Activated T-helper 17 cell treated with anti-CD3 and anti-CD28 coated beads, Interleukin-2, amount 50 U/mL, for 72 hours (primary cell): ENCODE results near the gene NCAN. TPM values are rescaled to one million over a fixed set of nuclear protein-coding genes. Genes with fewer than 3 reads are reported as not detected.
"Not testable (repeated sequence)": the region's sequence is repeated elsewhere in the genome, so short reads cannot be mapped to it uniquely, and the experiment has no call there.

ENCODE experiments used
- ATAC-seq: fragments of 150-1000 bp; cut with Tn5 transposase; replicated peaks from 2 replicates; pipeline ENCODE4 v1.10.0; 2021; ENCODE audit warnings: mild to moderate bottlenecking, moderate library complexity
- H3K27ac Mint-ChIP-seq: one replicate; pipeline ENCODE4 v1.8.0; 2022; ENCODE audit warnings: mixed read lengths
- H3K27me3 Mint-ChIP-seq: one replicate; pipeline ENCODE4 v1.8.0; 2022; ENCODE audit warnings: mixed read lengths
- H3K36me3 Mint-ChIP-seq: one replicate; pipeline ENCODE4 v1.8.0; 2022; ENCODE audit warnings: low read depth, mild to moderate bottlenecking, mixed read lengths
- H3K4me1 Mint-ChIP-seq: one replicate; pipeline ENCODE4 v1.8.0; 2022; ENCODE audit warnings: mixed read lengths
- H3K4me3 Mint-ChIP-seq: one replicate; pipeline ENCODE4 v1.8.0; 2022; ENCODE audit warnings: mild to moderate bottlenecking, mixed read lengths
- H3K9me3 Mint-ChIP-seq: one replicate; pipeline ENCODE4 v1.8.0; 2022; ENCODE audit warnings: mixed read lengths
- total RNA-seq, 2 donors: library from RNA; stranded (reverse); gene quantifications; one replicate each; pipeline ENCODE4 v1.2.3, GENCODE V29; 2022

The NCAN gene
- total RNA-seq, 2 donors from 2014 or later = not detected

- Mint-ChIP-seq H3K27me3 (peaks cover 3% of the 10 kb centered on the region), H3K27ac (no peak overlapping the region), H3K4me1 (no peaks in the 10 kb centered on the region), H3K36me3 (no peaks in the 10 kb centered on the region), H3K4me3 (no peak overlapping the region), H3K9me3 (no peaks in the 10 kb centered on the region)
- no peak for ATAC-seq
Measured at GRCh38 chr19:19226204-19226603, 14.4 kb downstream of the NCAN start.

GRCh38 chr19:19226663-19227062, 14.9 kb downstream of the NCAN start:
- H3K36me3 Mint-ChIP-seq = no peaks in the 10 kb centered on the region
- no peaks in the 10 kb centered on the region for H3K9me3 Mint-ChIP-seq
- ATAC-seq = no peak
- H3K27ac Mint-ChIP-seq = no peak overlapping the region
- H3K27me3 Mint-ChIP-seq = peaks cover 3% of the 10 kb centered on the region
- H3K4me1 Mint-ChIP-seq = no peaks in the 10 kb centered on the region
- no peak overlapping the region for H3K4me3 Mint-ChIP-seq

GRCh38 chr19:19227217-19227616, 15.5 kb downstream of the NCAN start:
- Mint-ChIP-seq H3K4me3 (no peak overlapping the region), H3K36me3 (no peaks in the 10 kb centered on the region), H3K4me1 (no peaks in the 10 kb centered on the region), H3K27me3 (peaks cover 3% of the 10 kb centered on the region), H3K27ac (no peak overlapping the region), H3K9me3 (no peaks in the 10 kb centered on the region)
- ATAC-seq = no peak

GRCh38 chr19:19229701-19230100, 17.9 kb downstream of the NCAN start:
- H3K27me3 Mint-ChIP-seq = peaks cover 3% of the 10 kb centered on the region
- H3K4me1 Mint-ChIP-seq = no peaks in the 10 kb centered on the region
- ATAC-seq = no peak
- H3K27ac Mint-ChIP-seq = no peak overlapping the region
- H3K36me3 Mint-ChIP-seq = no peaks in the 10 kb centered on the region
- H3K4me3 Mint-ChIP-seq = no peak overlapping the region
- H3K9me3 Mint-ChIP-seq = no peaks in the 10 kb centered on the region

- no peak for ATAC-seq
- Mint-ChIP-seq H3K36me3 (no peaks in the 10 kb centered on the region), H3K27me3 (peaks cover 3% of the 10 kb centered on the region), H3K9me3 (no peaks in the 10 kb centered on the region), H3K4me3 (no peak overlapping the region), H3K4me1 (no peaks in the 10 kb centered on the region), H3K27ac (no peak overlapping the region)
Measured at GRCh38 chr19:19230999-19231398, 19.2 kb downstream of the NCAN start.

GRCh38 chr19:19232261-19232721, 20.5 kb downstream of the NCAN start:
- no peaks in the 10 kb centered on the region for H3K4me1 Mint-ChIP-seq
- no peak for ATAC-seq
- H3K9me3 Mint-ChIP-seq = peaks cover 4% of the 10 kb centered on the region
- peaks cover 3% of the 10 kb centered on the region for H3K27me3 Mint-ChIP-seq
- H3K36me3 Mint-ChIP-seq = no peaks in the 10 kb centered on the region
- no peak overlapping the region for H3K27ac Mint-ChIP-seq
- H3K4me3 Mint-ChIP-seq = no peak overlapping the region

- no peaks in the 10 kb centered on the region for H3K4me1 Mint-ChIP-seq
- H3K36me3 Mint-ChIP-seq = no peaks in the 10 kb centered on the region
- no peak overlapping the region for H3K4me3 Mint-ChIP-seq
- no peak for ATAC-seq
- peaks cover 4% of the 10 kb centered on the region for H3K27me3 Mint-ChIP-seq
- H3K9me3 Mint-ChIP-seq = peaks cover 4% of the 10 kb centered on the region
- H3K27ac Mint-ChIP-seq = no peak overlapping the region
Measured at GRCh38 chr19:19234220-19234816, 22.6 kb downstream of the NCAN start.

- H3K36me3 Mint-ChIP-seq = no peaks in the 10 kb centered on the region
- no peak overlapping the region for H3K4me3 Mint-ChIP-seq
- no peak for ATAC-seq
- peaks cover 4% of the 10 kb centered on the region for H3K9me3 Mint-ChIP-seq
- peaks cover 10% of the 10 kb centered on the region for H3K27me3 Mint-ChIP-seq
- H3K27ac Mint-ChIP-seq = no peak overlapping the region
- H3K4me1 Mint-ChIP-seq = no peaks in the 10 kb centered on the region
Measured at GRCh38 chr19:19236173-19236572, 24.4 kb downstream of the NCAN start.

- Mint-ChIP-seq H3K4me3 (no peak overlapping the region), H3K36me3 (no peaks in the 10 kb centered on the region), H3K4me1 (no peaks in the 10 kb centered on the region), H3K9me3 (peaks cover 4% of the 10 kb centered on the region), H3K27me3 (peaks cover 10% of the 10 kb centered on the region), H3K27ac (no peak overlapping the region)
- no peak for ATAC-seq
Measured at GRCh38 chr19:19238126-19238894, 26.6 kb downstream of the NCAN start.

- ATAC-seq = no peak
- Mint-ChIP-seq H3K9me3 (peaks cover 4% of the 10 kb centered on the region), H3K4me3 (no peak overlapping the region), H3K27ac (no peak overlapping the region), H3K4me1 (no peaks in the 10 kb centered on the region), H3K36me3 (no peaks in the 10 kb centered on the region), H3K27me3 (peaks cover 10% of the 10 kb centered on the region)
Measured at GRCh38 chr19:19239675-19240074, 27.9 kb downstream of the NCAN start.

GRCh38 chr19:19240476-19240875, 28.7 kb downstream of the NCAN start:
- ATAC-seq = no peak
- Mint-ChIP-seq H3K36me3 (no peaks in the 10 kb centered on the region), H3K4me3 (no peak overlapping the region), H3K4me1 (no peaks in the 10 kb centered on the region), H3K27me3 (peaks cover 10% of the 10 kb centered on the region), H3K9me3 (peaks cover 4% of the 10 kb centered on the region), H3K27ac (no peak overlapping the region)

GRCh38 chr19:19250196-19250801, 38.5 kb downstream of the NCAN start:
- Mint-ChIP-seq H3K4me1 (no peaks in the 10 kb centered on the region), H3K27ac (no peak overlapping the region), H3K27me3 (peaks cover 26% of the 10 kb centered on the region), H3K4me3 (no peak overlapping the region), H3K9me3 (no peaks in the 10 kb centered on the region), H3K36me3 (no peaks in the 10 kb centered on the region)
- no peak for ATAC-seq

GRCh38 chr19:19253409-19253808, 41.7 kb downstream of the NCAN start:
- H3K4me3 Mint-ChIP-seq, H3K4me1 Mint-ChIP-seq, H3K36me3 Mint-ChIP-seq, ATAC-seq, H3K9me3 Mint-ChIP-seq, H3K27ac Mint-ChIP-seq: not testable (repeated sequence)
- H3K27me3 Mint-ChIP-seq = peaks cover 39% of the 10 kb centered on the region

- no peak for ATAC-seq
- H3K4me1 Mint-ChIP-seq = peaks cover 4% of the 10 kb centered on the region
- peaks cover 33% of the 10 kb centered on the region for H3K27me3 Mint-ChIP-seq
- no peaks in the 10 kb centered on the region for H3K9me3 Mint-ChIP-seq
- no peak overlapping the region for H3K27ac Mint-ChIP-seq
- no peaks in the 10 kb centered on the region for H3K36me3 Mint-ChIP-seq
- H3K4me3 Mint-ChIP-seq = no peak overlapping the region
Measured at GRCh38 chr19:19256072-19256969, 44.6 kb downstream of the NCAN start.
